Lower lobe of right lung (tissue), 2 donors: Measurements from ENCODE around the gene CTXN1. TPM values are rescaled to one million over a fixed set of nuclear protein-coding genes. Genes with fewer than 3 reads are reported as not detected.
A peak's percentile ranks its signal among the peaks of the same experiment; 100 is the strongest.
"Not testable (repeated sequence)": the region's sequence is repeated elsewhere in the genome, so short reads cannot be mapped to it uniquely, and the experiment has no call there.

Experiments
- ATAC-seq, 2 donors: fragments of 200-7000 bp; cut with Tn5 transposase; one replicate each; pipeline ENCODE4 v1.9.1; 2020 to 2022; ENCODE audit warnings: mild to moderate bottlenecking in 2 of 2, moderate library complexity in 2 of 2
- DNase-seq: peaks from one replicate; pipeline ENCODE4 v3.0.0-alpha.2; 2020
- H3K27ac ChIP-seq: fragments of 200-600 bp; one replicate; pipeline ENCODE4 v1.8.0; 2022
- H3K27me3 ChIP-seq: fragments of 200-600 bp; one replicate; pipeline ENCODE4 v1.8.0; 2022; ENCODE audit warnings: low read depth
- H3K36me3 ChIP-seq: fragments of 200-600 bp; one replicate; pipeline ENCODE4 v1.8.0; 2022; ENCODE audit warnings: mild to moderate bottlenecking
- H3K4me1 ChIP-seq: fragments of 200-600 bp; one replicate; pipeline ENCODE4 v1.8.0; 2022
- H3K4me3 ChIP-seq: fragments of 200-600 bp; one replicate; pipeline ENCODE4 v1.8.0; 2022; ENCODE audit warnings: mild to moderate bottlenecking
- H3K9me3 ChIP-seq: fragments of 200-600 bp; one replicate; pipeline ENCODE4 v1.8.0; 2022
- CTCF ChIP-seq: fragments of 200-600 bp; IDR thresholded peaks from one replicate; pipeline ENCODE4 v1.8.0; 2022; ENCODE audit warnings: antibody characterized with exemption, mild to moderate bottlenecking
- intact Hi-C: fragments of 100-400 bp; cut with DNase I; formaldehyde crosslinking; loops from one replicate; pipeline ENCODE4 v1.11.0; 2022
- total RNA-seq: library from RNA; stranded (reverse); fragmentation: NEBNext Ultra II Directional; extraction: Animal tissue kit (Norgen Biotek cat#: 25700); gene quantifications from one replicate; pipeline ENCODE4 v1.2.1, GENCODE V29; 2021
- donor health status: DM: no; HTN: yes; CAD: no; lungs with severe emphysema.

The CTXN1 gene
- total RNA-seq, 1 donor from 2014 or later = 5.8 TPM

GRCh38 chr19:7918615-7919421 lies 7.1 kb downstream of the CTXN1 start:
- no peak overlapping the region for H3K4me3 ChIP-seq
- DNase-seq (no peak), ATAC-seq (no peak)
- H3K27ac ChIP-seq = no peak overlapping the region
- H3K27me3 ChIP-seq = peaks cover 45% of the 10 kb centered on the region
- H3K36me3 ChIP-seq = peaks cover 15% of the 10 kb centered on the region
- peaks cover 54% of the 10 kb centered on the region for H3K4me1 ChIP-seq
- intact Hi-C loops = no loop called here
- TF ChIP-seq CTCF = no peak
- H3K9me3 ChIP-seq = no peaks in the 10 kb centered on the region

GRCh38 chr19:7918062-7918614 lies 7.8 kb downstream of the CTXN1 start:
- peaks cover 45% of the 10 kb centered on the region for H3K27me3 ChIP-seq
- DNase-seq, ATAC-seq, H3K9me3 ChIP-seq, H3K27ac ChIP-seq, intact Hi-C loops: not testable (repeated sequence)
- H3K4me1 ChIP-seq = peaks cover 54% of the 10 kb centered on the region
- H3K36me3 ChIP-seq = peaks cover 15% of the 10 kb centered on the region
- H3K4me3 ChIP-seq = peak overlapping the region; percentile 49

- Histone ChIP-seq H3K4me1 (peaks cover 54% of the 10 kb centered on the region), H3K4me3 (peak overlapping the region; percentile 49), H3K36me3 (peaks cover 16% of the 10 kb centered on the region), H3K27ac (no peak overlapping the region), H3K27me3 (peaks cover 45% of the 10 kb centered on the region), H3K9me3 (no peaks in the 10 kb centered on the region)
- ATAC-seq (no peak), DNase-seq (peak; percentile 68)
- intact Hi-C loops = no loop called here
- peak; percentile 62 for TF ChIP-seq CTCF
These were observed 8.5 kb downstream of the CTXN1 start for GRCh38 chr19:7917267-7918061.

GRCh38 chr19:7916955-7917266 lies 9.0 kb downstream of the CTXN1 start:
- H3K4me1 ChIP-seq = peaks cover 50% of the 10 kb centered on the region
- no peaks in the 10 kb centered on the region for H3K9me3 ChIP-seq
- peaks cover 16% of the 10 kb centered on the region for H3K36me3 ChIP-seq
- TF ChIP-seq CTCF = no peak
- intact Hi-C loops = no loop called here
- ATAC-seq (no peak), DNase-seq (no peak)
- peaks cover 45% of the 10 kb centered on the region for H3K27me3 ChIP-seq
- H3K4me3 ChIP-seq = peak overlapping the region; percentile 49
- no peak overlapping the region for H3K27ac ChIP-seq

GRCh38 chr19:7916103-7916954 lies 9.6 kb downstream of the CTXN1 start:
- H3K4me1 ChIP-seq = peaks cover 44% of the 10 kb centered on the region
- peak overlapping the region; percentile 49 for H3K4me3 ChIP-seq
- DNase-seq (peak; percentile 67), ATAC-seq (no peak)
- no peak overlapping the region for H3K27ac ChIP-seq
- no peaks in the 10 kb centered on the region for H3K9me3 ChIP-seq
- intact Hi-C loops = no loop called here
- peaks cover 18% of the 10 kb centered on the region for H3K36me3 ChIP-seq
- TF ChIP-seq CTCF = no peak
- peaks cover 45% of the 10 kb centered on the region for H3K27me3 ChIP-seq
